AG10803 (cell line): Measurements from ENCODE around the gene PHLDA2.

ENCODE experiments used
- DNase-seq: peaks from one replicate; pipeline ENCODE4 v3.0.0; 2010; ENCODE audit warnings: low read depth
- H3K4me3 ChIP-seq: 2 replicates; pipeline ENCODE4 v1.5.1; 2011; ENCODE audit warnings: mild to moderate bottlenecking, low read length, control low read depth
- TF ChIP-seq, protein P1 (sequence below): conservative IDR thresholded peaks from 2 replicates; pipeline ENCODE4 v1.5.1; 2011; ENCODE audit warnings: mild to moderate bottlenecking, low read length, control low read depth, inconsistent platforms

Gene PHLDA2

DNA sequence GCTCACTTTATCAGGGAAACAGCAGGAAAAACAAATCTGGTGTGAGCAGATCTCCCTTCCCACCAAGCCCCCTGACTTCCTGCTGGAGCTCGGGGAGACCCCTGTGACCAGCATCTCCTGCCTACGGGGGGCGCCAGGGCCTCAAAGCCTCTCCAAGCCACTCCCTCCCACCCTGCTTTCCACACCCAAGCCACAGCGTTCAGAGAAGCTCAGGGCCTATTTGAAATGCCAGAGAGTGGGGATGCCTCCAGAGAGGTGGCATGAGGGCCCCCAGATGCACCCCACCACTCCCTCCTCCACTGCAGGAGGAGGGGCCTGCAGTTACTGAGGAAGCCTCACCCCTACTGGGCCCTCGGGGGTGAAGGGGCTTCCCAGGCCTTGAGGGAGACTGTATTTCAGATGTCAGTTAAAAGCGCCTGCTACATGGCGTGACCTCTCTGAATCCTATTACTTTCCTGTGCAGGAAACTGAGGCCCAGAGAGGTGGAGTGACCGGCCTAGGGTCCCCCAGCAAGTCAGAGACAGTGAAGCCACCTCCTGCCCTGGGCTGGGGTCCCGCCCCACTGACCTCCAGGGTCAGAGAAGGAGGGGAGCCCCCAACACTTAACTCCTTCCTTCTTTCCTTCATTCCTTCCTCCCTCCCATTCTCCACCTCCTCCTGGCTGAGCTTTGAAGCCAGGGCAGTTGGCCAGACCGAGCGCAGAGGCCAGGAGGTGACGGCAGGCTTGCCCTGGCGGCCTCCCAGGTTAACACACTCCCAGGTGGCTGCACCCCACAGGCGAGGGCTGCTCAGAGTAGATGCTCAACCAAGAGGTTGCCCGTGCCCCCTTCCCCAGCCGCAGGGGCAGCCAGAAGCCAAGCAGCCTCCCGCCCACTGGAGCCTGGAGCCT lies 37.6 kb downstream of the PHLDA2 start:
- peak overlapping the region; percentile 58 for H3K4me3 ChIP-seq
- DNase-seq, result no peak

DNA sequence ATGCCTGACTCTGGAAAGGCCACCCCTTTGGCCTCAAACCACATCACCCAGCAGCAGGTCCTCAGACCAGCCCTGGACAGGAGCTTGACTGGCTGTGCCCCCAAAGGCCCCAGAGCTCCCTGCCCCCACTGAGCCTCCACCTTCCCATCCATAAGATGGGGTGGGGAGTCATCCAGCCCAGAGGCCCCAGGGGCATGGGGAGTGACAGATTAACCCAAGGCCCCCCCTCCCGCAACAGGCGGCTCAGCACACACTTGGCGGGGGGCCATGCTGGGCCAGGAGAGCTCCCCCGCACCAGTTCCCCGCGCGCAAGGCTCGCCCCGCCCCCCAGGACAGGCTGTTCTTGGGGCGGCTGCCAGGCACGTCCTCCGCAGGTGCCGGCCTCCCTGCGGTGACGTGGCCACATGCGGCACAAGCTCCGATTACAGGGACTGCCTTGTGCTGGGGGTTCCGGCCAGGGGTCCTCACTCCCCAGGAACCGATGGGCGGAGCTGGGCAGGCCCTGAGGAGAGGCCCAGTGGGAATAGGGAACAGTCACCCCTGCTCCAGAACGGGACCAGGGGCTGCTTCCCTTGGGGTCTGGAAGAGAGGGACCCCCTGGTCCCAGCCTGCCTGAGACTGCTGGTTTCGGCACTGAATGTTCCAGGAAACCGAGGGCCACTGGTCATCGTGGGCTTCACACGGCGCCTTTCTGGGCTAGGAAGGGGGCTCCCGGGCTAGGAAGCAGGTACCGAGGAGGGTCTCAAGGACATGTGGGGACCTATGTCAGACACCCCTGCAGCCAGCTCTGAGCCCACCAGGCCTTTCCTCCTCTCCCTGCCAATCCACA lies 38.5 kb downstream of the PHLDA2 start:
- H3K4me3 ChIP-seq, result no peak overlapping the region
- TF ChIP-seq, protein P1, sequence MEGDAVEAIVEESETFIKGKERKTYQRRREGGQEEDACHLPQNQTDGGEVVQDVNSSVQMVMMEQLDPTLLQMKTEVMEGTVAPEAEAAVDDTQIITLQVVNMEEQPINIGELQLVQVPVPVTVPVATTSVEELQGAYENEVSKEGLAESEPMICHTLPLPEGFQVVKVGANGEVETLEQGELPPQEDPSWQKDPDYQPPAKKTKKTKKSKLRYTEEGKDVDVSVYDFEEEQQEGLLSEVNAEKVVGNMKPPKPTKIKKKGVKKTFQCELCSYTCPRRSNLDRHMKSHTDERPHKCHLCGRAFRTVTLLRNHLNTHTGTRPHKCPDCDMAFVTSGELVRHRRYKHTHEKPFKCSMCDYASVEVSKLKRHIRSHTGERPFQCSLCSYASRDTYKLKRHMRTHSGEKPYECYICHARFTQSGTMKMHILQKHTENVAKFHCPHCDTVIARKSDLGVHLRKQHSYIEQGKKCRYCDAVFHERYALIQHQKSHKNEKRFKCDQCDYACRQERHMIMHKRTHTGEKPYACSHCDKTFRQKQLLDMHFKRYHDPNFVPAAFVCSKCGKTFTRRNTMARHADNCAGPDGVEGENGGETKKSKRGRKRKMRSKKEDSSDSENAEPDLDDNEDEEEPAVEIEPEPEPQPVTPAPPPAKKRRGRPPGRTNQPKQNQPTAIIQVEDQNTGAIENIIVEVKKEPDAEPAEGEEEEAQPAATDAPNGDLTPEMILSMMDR, result no peak
- no peak for DNase-seq

More for the DNA sequence above, 37.6 kb downstream of the PHLDA2 start:
- TF ChIP-seq, protein P1, result no peak

DNA sequence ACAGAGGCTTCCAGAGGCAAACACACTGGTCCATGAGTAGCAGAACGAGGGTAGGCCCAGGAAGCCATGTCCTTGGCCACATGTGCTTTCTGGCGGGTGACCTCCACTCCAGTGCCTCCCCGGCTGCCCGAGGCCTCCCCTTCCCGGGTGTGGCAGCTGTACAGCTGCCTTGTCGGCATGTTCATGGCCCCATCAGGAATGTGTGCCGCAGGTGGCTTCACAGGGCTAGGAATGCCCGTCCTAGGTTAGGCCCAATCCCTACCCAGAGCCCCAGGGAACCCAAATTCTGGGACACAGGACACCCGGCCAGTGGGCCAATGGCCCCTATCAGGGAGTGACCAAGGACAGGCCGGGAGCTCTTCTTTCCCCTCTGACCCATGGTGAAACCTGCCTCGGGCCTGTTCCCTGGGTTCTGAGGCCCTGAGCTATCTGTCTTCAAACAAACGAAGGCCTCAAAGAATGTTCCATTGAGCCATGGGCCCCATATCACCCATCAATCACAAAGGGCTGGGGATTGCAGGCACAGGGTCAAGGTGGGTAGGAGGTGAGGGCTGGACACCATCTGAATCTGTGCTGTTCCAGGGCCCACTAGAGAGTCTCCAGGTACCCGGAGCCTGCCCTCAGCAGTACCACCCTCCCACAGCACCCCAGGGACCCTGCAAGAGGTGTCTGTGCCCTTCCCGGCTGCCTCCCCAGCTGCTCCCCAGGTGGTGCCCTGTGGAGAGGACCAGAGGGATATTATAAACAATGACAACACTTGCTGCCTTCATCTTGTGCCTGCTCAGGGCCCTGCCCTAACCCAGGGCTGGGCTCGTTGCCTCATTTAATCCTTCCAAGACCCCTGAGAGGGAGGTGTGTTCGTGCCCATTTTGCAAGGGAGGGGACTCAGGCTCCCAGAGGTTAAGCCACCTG lies 39.6 kb downstream of the PHLDA2 start:
- no peak for DNase-seq
- H3K4me3 ChIP-seq, result no peak overlapping the region
- TF ChIP-seq, protein P1, result no peak

DNA sequence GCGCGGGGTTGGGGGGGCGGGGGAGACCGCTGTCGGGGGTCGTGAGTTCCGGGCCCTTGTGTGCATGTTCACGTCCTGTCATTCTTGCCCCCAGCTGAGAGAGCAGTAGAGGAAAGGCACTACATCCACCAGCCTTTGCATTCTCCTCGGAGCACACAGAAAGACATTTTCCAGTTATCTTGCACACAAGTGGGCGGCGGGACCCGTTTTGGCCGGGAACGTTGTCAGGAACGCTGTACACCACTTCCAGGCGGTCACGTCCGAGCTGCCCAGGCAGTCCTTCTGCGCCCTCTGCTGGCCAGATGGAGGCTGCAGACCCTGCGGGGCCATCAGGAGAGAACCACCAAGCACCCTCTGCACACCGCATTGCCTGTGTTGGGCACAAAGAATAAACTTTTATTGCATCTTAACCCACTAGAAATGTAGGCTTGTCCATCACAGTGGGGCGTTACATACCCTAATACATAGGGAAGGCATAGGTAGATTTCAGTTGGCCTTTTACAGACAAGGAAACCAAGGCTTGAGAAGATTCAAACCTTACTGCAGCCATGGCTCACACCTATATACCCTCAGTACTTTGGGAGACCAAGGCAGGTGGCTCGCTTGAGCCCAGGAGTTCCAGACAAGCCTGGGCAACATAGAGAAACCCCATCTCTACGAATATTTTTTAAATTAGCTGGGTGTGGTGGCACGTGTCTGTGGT lies 40.8 kb downstream of the PHLDA2 start:
- no peak overlapping the region for H3K4me3 ChIP-seq
- DNase-seq, result peak; percentile 81
- TF ChIP-seq, protein P1, result peak; percentile 97

DNA sequence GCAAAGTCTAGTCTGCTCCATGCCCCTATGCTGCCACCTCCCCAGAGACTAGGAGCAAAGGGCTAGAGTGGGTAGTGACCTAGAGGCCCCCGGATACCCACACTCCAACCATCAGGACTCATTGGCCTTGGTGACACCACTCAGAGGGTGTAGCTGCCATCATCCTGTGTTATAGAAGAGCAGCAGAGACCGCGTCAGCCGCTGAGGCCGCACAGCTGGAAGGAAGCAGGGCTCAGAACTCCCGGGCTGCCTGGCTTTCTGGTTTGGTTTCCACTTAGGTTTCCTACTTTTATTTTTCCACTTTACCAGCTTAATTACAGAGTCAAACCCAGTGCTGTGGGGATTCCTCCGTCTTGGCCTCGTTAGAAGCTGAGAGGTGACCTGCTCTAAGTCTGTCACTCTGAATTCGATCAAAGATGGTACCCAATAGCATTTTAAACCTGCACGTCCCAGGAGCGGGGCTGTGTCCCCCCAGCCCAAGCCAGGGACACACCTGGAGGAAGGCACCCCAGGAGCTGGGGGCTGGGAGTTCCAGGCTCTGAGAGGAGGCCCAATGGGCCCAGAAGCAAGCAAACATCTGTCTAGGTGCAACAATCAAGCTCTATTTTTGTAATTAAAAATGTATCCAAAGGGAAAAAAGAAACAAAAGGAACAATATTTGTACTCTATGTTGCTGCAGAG lies 41.6 kb downstream of the PHLDA2 start:
- TF ChIP-seq, protein P1, result no peak
- no peak for DNase-seq
- H3K4me3 ChIP-seq, result no peak overlapping the region

DNA sequence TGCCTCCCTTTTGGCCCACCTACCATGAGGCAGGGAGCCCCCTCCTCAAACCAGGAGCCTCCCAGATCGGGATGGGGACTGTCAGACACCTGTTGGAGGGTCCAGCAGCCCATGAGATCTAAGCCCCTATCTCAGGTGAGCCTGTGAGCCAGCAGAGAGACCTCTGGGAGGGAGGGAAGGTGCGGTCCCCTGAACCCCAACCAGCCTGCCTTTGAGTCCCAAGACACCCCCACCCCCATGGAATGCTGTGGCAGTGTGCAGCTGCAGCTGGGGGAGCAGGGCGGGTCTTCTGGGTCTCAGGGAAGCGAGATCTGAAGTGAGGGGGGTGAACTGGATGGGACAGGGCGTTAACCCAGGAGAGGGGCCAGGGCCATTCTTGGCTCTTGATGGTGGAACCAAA lies 42.3 kb downstream of the PHLDA2 start:
- TF ChIP-seq, protein P1, result no peak

More for the DNA sequence above, 42.3 kb downstream of the PHLDA2 start:
- no peak overlapping the region for H3K4me3 ChIP-seq
- no peak for DNase-seq
